NOMO-1 treated with DMSO at 0.1 percent for 48 hours (cell line): ENCODE data around the gene NOL9.

Experiments
- DNase-seq: peaks from one replicate; lab custom pipeline; 2025; ENCODE audit not compliant: unreplicated experiment; lab: John Stamatoyannopoulos, UW

NOL9 gene

GRCh38 chr1:6526316-6526715 is 28.0 kb downstream of the NOL9 start:
- DNase-seq: no peak

DNA sequence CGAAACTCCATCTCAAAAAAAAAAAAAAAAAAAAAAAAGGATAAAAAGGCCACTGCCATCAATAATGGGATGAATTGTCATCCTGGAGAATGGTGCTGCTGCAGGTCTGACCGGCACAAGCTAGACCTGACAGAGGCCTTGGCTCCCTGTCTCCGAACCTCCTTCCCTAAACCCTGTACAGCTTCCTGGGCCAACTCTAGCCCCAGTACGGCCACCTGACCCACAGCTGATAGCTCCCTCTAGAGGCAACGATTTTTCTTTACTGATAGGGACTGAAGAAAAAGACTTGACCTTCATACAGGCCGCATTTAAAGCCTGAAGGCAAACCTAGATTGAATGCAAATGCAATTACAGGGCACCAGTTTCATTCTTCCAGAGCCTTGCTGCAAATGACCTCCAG is 30.7 kb downstream of the NOL9 start:
- no peak for DNase-seq

GRCh38 chr1:6521536-6521935 is 32.8 kb downstream of the NOL9 start:
- no peak for DNase-seq

GRCh38 chr1:6519935-6520671 is 34.2 kb downstream of the NOL9 start:
- DNase-seq: no peak

- DNase-seq: no peak
Measured at GRCh38 chr1:6519491-6519934, 34.8 kb downstream of the NOL9 start.

GRCh38 chr1:6517435-6517851 is 36.9 kb downstream of the NOL9 start:
- no peak for DNase-seq

- DNase-seq: no peak
Measured at GRCh38 chr1:6515771-6516170, 38.5 kb downstream of the NOL9 start.

DNA sequence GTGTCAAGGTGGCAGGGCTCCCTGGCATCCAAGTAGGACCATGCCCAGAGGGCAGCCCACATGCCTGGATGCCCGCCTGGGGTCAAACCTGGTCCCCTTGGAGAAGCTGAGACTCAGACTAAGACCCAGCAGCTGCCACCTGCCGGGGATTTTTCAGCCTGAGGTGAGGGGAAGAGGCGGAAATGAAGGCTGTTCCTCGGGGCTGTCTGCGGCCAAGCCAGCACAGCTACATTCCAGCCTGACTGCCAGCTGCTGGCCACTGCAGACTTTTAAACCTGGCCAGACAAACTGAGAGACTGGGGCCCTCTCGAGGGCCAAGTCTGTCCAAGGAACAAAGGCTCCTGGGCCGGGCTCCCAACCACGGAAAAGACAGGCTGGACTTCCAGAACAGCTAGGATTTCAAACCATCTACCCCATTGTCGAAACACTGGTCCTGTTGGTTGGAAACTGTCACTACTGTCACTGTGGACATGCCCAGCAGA is 41.0 kb downstream of the NOL9 start:
- DNase-seq: no peak

- no peak for DNase-seq
Measured at GRCh38 chr1:6512908-6513280, 41.4 kb downstream of the NOL9 start.

GRCh38 chr1:6512245-6512907 is 41.9 kb downstream of the NOL9 start:
- no peak for DNase-seq

DNA sequence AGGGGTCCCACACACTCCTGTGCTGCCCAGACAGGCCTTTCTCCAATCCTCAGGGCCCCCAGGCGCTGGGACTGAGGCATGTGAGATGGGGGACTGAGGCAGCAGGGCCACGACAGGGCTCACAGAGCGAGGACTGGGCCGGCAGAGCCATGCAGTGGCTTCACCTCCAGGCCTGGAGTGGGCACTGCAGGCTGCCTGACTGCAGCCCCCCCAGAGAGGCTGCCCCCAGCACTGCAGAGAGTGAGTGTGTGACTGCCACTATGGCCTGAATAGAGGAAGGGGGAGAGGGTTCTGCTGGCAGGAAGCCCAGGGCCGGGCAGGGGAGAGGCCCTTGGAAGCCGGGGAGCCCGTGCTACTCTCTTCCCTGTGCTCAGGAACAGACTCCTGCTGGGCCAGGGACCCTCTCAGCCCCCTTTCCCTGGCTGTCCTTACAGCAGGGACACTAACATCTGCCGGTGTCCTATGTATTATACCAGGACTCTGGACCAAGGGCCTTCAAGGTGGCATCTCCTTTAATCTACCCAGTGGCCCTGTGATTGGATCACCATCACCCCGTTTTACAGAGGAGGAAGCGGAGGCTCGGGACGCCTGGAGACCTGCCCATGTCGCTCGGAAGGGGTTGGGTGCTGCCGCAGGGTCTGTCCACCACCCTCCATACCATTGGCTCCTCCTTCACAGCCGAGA is 42.6 kb downstream of the NOL9 start:
- no peak for DNase-seq

GRCh38 chr1:6511056-6511455 is 43.3 kb downstream of the NOL9 start:
- no peak for DNase-seq

DNA sequence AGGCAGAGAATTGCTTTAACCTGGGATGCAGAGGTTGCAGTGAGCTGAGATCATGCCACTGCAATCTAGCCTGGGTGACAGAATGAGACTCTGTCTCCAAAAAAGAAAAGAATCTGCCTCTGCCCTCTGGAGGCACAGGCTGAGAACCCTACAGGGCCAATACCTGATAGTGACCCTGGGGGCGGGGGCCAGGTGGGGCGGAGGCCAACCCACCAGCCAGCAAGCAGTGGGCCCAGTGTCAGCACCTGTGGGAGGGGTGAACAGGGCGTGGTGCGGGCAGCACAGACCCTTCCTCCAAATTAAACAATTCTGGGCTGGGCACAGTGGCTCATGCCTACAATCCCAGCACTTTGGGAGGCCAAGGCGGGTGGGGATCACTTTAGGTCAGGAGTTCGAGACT is 43.8 kb downstream of the NOL9 start:
- DNase-seq: no peak

GRCh38 chr1:6509919-6510291 is 44.4 kb downstream of the NOL9 start:
- DNase-seq: no peak

- DNase-seq: no peak
Measured at GRCh38 chr1:6509220-6509918, 44.9 kb downstream of the NOL9 start.

- DNase-seq: no peak
Measured at GRCh38 chr1:6508816-6509189, 45.5 kb downstream of the NOL9 start.

DNA sequence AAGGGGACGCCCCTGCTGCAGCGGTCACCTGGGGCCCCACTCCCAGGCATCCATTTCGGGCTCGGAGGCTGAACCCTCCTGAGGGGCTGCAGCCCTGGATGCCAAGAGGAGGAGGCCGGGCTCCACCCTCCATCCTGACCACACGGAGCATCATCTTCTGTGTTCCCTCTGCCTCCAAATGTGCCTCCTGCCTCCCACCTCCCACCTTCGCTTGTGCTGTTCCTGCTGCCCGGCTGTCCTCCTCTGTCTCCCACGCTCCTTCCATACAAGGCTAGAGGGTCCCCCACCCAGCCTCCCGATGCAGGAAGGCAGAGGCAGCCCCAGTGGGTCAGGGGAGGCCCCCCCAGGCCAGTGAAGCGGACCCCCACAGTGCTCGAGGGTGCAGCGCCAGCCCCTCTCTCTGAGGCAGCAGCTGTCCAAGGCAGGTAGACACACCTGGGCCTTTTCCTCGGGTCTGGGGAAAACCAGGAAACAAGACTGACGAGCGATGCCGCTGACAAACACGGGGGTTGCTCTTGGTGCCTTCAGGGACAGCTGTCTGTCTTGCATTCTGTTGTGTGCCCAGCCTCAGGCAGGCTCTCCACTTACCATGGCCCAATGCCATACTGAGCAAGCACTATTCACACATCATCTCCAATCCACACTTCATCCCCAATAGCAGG is 46.0 kb downstream of the NOL9 start:
- no peak for DNase-seq

- DNase-seq: no peak
Measured at GRCh38 chr1:6507461-6507911, 46.8 kb downstream of the NOL9 start.

DNA sequence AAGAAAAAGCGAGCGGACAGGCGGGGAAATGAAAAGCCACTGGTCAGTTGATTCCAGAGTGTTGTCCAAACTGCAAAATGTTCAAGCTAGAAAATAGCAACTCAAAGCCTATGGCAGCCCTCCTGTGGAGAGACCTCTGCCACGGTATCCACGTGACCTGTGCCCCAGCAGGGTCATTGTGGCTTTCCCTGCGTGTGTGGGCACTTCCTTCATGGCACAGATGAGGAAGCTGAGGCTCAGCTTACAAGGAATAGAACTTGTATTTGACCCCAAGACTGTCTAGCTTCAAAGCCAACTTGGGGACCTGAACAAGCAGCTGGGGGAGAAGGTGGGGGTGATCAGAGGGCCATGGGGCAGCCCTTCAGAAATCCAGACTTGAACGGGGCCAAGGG is 47.3 kb downstream of the NOL9 start:
- peak; percentile 8 for DNase-seq

GRCh38 chr1:6506210-6507036 is 47.9 kb downstream of the NOL9 start:
- no peak for DNase-seq
